OCI-LY3 (cell line): ENCODE data around the gene PTPRD.

Source experiments
- EZH2phosphoT487 ChIP-seq: fragments of 200-600 bp; shearing (Covaris generic); IDR thresholded peaks from 2 replicates; pipeline ENCODE4 v1.6.1; 2018; ENCODE audit warnings: antibody characterized with exemption, mixed run types, low read depth
- TF ChIP-seq, protein P1 (sequence below): fragments of 200-600, 300-600 bp; sonication (generic); IDR thresholded peaks from 2 replicates; pipeline ENCODE4 v1.5.1; 2014; ENCODE audit warnings: antibody characterized with exemption, low read length, low read depth

DNA sequence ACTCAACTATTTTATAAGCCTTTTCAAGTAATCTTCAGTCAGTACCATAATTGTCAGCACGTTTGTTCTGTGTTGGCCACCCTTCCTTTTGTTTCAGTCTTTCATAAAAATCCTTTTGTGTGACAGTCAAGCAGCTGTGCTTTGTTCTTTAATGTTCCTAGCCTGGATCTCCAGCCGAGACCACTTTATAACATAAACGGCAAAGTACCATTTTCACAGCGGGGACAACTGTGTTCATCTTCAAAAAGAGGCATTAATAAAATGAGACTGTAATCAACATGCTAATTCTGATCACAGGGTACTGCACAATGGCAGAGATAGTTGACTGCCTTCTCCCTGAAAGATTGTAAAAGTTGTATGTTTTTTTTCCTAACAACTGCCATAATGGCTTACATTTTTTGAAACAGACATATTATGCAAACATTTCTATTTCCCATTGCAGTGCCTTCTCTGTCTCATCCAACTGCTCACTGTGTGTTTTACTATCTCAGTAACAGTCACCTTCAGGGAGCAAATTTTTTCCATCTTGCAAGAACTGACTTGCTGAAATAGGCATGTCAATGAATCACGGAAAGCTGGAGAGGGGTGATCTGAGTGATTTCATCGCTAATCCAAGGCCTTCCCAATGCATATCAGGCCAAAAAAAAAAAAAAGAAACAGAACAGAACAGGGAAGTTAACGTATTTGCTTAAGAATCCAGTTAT is 1984.7 kb downstream of the PTPRD start:
- TF ChIP-seq, protein P1, sequence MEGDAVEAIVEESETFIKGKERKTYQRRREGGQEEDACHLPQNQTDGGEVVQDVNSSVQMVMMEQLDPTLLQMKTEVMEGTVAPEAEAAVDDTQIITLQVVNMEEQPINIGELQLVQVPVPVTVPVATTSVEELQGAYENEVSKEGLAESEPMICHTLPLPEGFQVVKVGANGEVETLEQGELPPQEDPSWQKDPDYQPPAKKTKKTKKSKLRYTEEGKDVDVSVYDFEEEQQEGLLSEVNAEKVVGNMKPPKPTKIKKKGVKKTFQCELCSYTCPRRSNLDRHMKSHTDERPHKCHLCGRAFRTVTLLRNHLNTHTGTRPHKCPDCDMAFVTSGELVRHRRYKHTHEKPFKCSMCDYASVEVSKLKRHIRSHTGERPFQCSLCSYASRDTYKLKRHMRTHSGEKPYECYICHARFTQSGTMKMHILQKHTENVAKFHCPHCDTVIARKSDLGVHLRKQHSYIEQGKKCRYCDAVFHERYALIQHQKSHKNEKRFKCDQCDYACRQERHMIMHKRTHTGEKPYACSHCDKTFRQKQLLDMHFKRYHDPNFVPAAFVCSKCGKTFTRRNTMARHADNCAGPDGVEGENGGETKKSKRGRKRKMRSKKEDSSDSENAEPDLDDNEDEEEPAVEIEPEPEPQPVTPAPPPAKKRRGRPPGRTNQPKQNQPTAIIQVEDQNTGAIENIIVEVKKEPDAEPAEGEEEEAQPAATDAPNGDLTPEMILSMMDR, result no peak
- TF ChIP-seq EZH2phosphoT487, result no peak
